Activated CD4-positive, alpha-beta T cell treated with anti-CD3 and anti-CD28 coated beads, Interleukin-2, amount 50 U/mL, for 48 hours (primary cell): Measurements from ENCODE around the gene ETFB.
"Not testable (repeated sequence)": the region's sequence is repeated elsewhere in the genome, so short reads cannot be mapped to it uniquely, and the experiment has no call there.

Experiments used
- DNase-seq, 2 experiments: peaks; one replicate each; pipeline ENCODE4 v3.0.0-alpha.2; 2020

Gene ETFB

GRCh38 chr19:51365965-51366388 lies at the start of gene ETFB:
Gene ETFB, minus strand, starts transcription at chr19:51366388. Its CDS starts 62 bp downstream, at chr19:51366326.
- DNase-seq: no peak

- no peak for DNase-seq
Measured at GRCh38 chr19:51415187-51415586, 49.0 kb upstream of the ETFB start.

GRCh38 chr19:51410950-51411748 lies 45.0 kb upstream of the ETFB start:
- DNase-seq: no peak

GRCh38 chr19:51407511-51408131 lies 41.4 kb upstream of the ETFB start:
- DNase-seq: peak; percentile 21 to 47

GRCh38 chr19:51402117-51402516 lies 35.9 kb upstream of the ETFB start:
- DNase-seq: no peak

- not testable (repeated sequence) for DNase-seq
Measured at GRCh38 chr19:51399936-51400335, 33.7 kb upstream of the ETFB start.

GRCh38 chr19:51399231-51399630 lies 33.0 kb upstream of the ETFB start:
- DNase-seq: no peak

- no peak for DNase-seq
Measured at GRCh38 chr19:51398096-51398704, 32.0 kb upstream of the ETFB start.

GRCh38 chr19:51397453-51397852 lies 31.3 kb upstream of the ETFB start:
- not testable (repeated sequence) for DNase-seq

- no peak for DNase-seq
Measured at GRCh38 chr19:51396175-51396574, 30.0 kb upstream of the ETFB start.

- peak; percentile 94 to 96 for DNase-seq
Measured at GRCh38 chr19:51394050-51394836, 28.1 kb upstream of the ETFB start.

GRCh38 chr19:51392701-51393100 lies 26.5 kb upstream of the ETFB start:
- DNase-seq: no peak

- DNase-seq: no peak
Measured at GRCh38 chr19:51391073-51391611, 25.0 kb upstream of the ETFB start.

GRCh38 chr19:51389143-51389542 lies 23.0 kb upstream of the ETFB start:
- no peak for DNase-seq

- DNase-seq: no peak
Measured at GRCh38 chr19:51387924-51388389, 21.8 kb upstream of the ETFB start, which contains the start of gene LIM2. Gene LIM2, minus strand, starts transcription at chr19:51387974. Its CDS starts 531 bp downstream, at chr19:51387443.

- no peak for DNase-seq
Measured at GRCh38 chr19:51386882-51387520, 20.8 kb upstream of the ETFB start.

- no peak for DNase-seq
Measured at GRCh38 chr19:51382004-51382403, 15.8 kb upstream of the ETFB start.

GRCh38 chr19:51380379-51380778 lies 14.2 kb upstream of the ETFB start:
- DNase-seq: no peak

- no peak for DNase-seq
Measured at GRCh38 chr19:51377422-51377821, 11.2 kb upstream of the ETFB start.

GRCh38 chr19:51375504-51376221 lies 9.5 kb upstream of the ETFB start:
- peak; percentile 68 to 77 for DNase-seq
